Stromal cell of bone marrow (primary cell): ENCODE measurements around the gene PRKAG2.

Source experiments
- DNase-seq: peaks from one replicate; pipeline ENCODE4 v3.0.0-alpha.2; 2012; ENCODE audit warnings: low read depth

PRKAG2 gene

DNA sequence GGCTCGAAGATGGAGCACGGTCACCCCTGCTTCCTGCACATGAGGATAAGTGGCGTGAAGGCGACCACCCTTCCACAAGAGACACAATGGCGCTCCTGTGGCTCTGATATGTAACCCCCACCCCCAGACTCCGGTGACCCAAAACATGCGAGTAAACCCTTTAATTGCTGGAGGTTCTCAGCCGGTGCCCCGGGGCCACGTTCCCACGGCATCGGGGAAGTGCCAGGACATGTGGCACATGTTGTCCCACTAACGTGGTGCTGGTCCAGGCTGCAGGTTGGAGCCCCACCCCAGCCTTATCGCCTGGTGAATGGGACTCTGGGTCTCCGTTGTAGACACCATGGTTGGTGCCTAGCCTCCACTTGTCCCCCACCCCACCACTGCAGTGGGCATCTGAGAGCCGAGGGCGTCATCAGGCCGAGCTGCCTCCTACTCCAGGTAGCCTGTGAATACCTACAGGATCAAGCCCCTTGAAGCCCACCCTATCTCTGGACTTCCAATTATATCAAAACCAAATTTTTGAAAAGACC is 132.8 kb downstream of the PRKAG2 start:
- no peak for DNase-seq

- DNase-seq = no peak
These were observed 133.4 kb downstream of the PRKAG2 start for GRCh38 chr7:151743481-151743983.

DNA sequence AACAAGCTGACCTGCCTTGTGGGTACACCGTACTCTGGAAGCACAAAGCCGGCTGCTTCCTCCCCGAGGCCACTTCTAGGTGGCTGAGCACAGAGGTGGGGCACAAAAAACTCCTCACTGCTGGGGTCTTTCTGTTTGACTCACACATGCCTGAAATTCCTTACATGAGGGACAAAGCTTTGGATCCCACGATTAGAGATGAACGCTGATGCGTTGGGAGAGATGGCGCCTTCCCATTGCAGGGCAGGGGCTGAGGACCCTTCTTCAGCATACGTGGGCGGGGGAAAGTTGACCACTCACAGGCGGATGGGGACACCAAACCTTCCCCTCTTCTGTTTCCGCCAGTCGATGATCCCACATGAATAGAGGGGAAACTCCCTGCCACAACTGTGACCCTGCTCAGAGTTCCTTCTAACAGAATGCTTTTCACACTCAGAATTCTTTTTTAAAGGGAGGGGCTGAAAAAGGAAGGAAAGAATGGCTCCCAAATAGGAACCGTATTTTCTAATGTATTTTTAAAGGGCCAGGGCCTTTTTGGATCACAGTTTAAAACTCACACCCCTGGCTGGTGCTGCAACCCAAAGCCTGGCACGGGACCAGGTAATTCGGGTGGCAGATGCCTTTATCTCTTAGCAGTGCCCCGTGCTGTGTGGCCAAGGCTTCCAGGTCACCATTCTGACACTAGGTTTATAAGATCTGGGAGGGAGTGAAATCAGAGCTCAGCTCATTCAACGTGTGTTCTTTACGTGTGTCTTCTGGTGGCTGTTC is 134.0 kb downstream of the PRKAG2 start:
- DNase-seq = no peak

DNA sequence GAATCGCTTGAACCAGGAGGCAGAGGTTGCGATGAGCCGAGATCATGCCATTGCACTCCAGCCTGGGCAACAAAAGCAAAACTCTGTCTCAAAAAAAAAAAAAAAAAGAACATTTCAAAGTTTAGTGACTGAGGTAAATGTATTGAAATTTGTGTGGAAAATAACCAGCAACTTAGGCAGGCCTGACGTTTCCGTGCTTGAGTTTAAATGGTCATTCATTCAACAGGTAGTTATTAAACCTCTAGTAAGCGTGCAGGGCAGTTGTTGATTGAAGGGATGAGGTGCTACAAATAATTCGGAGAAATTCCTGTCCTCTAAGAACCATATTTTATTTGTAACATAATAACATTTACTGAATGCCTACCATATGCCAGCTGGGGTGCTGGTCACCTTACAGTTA is 135.3 kb downstream of the PRKAG2 start:
- DNase-seq = no peak

GRCh38 chr7:151740081-151740851 is 136.6 kb downstream of the PRKAG2 start:
- DNase-seq = no peak

- no peak for DNase-seq
These were observed 138.0 kb downstream of the PRKAG2 start for GRCh38 chr7:151738925-151739324.

DNA sequence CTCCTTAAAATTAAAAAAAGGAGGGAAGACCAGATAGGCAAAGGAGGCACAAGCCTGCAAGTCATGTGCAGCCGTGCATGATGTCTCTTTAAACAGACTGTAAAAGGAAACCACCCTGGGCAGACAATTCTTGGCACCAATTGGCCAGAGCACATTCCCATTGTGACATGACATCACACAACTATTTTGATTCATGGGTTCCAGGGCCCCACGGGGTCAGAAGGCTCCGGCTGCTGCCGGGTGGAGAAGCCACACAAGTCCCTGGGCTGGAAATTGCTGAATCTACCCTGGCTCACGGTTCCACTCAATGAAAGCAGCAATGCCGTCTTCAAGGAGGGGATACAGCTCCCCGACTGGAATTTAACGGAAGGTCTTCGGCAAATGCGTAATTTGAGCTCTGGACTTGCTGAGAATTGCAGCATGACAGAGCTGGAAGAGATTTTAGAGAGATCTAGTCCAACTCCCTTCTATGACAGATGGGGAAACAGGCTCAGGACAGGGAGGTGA is 140.5 kb downstream of the PRKAG2 start:
- peak; percentile 94 for DNase-seq

- DNase-seq = no peak
These were observed 141.0 kb downstream of the PRKAG2 start for GRCh38 chr7:151735851-151736402.

- DNase-seq = no peak
These were observed 141.6 kb downstream of the PRKAG2 start for GRCh38 chr7:151735186-151735850.

DNA sequence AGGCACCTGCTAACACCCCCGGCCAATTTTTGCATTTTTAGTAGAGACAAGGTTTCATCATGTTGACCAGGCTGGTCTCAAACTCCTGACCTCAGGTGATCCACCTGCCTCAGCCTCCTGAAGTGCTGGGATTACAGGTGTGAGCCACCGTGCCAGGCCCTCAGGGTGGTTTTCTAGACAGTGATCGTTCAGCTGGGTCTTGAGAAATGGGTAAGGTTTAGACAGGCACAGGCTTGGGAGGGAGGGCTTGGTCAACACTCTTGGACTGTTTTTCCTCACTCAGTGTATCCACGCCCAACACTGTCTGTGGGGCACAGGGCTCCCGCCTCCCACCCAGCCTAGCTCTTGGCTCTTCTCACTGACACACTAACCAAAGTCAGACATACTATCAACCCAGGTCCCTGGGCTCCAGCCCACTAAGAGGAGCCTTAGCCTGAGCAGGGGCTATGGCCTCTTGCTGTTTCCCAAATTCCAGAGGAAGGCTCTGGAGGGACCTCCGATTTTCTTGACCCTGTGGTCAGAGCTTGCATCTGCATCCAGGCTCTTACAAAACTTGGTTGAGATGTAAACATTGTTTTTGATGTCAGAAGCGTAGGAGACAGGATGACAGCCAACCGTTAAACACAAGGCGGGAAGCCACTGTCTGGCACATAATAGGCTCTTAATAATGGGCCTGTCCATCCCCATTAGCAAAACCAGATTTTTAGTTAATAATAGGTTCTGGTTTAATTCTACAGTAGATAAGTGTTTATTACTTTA is 143.9 kb downstream of the PRKAG2 start:
- no peak for DNase-seq

DNA sequence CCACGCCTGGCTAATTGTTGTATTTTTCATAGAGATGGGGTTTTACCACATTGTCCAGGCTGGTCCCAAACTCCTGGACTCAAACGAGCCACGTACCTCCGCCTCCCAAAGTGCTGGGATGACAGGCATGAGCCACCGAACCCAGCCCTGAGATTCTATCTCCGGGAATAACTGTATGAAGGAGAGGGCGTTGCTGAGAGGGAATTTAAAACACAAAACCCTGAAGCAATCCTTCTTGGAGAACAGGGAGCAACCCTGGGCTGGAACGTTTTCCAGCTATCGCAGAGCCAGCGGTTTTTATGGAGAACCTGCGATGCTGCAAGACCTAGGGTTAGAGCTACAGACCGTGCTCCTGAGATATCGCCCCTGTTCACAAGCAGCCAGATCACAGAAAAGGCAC is 144.6 kb downstream of the PRKAG2 start:
- DNase-seq = no peak

DNA sequence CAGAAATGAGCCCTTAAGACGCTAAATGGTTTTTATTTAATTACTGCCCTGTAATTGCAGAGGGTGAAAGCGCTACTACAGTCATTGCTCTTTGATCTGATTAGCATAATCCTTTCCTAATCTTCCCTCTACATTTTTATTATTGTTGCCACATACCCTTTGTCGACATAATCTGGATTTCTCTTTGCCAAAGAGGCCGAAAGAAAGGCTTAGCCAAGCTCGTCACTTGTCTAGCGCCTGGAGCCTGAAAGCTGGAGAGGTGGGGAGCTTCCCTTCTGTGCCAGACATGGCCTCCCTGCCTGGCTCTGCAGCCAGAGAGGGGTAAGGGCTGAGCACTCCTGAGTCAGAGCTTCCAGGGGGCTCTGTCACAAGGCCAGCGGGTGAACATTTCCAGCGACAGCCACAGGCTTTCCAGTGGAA is 145.9 kb downstream of the PRKAG2 start:
- no peak for DNase-seq

GRCh38 chr7:151730591-151730990 is 146.3 kb downstream of the PRKAG2 start:
- DNase-seq = no peak

GRCh38 chr7:151729521-151729921 is 147.4 kb downstream of the PRKAG2 start:
- DNase-seq = no peak

- DNase-seq = no peak
These were observed 148.2 kb downstream of the PRKAG2 start for GRCh38 chr7:151728746-151729145.

GRCh38 chr7:151728286-151728660 is 148.6 kb downstream of the PRKAG2 start:
- DNase-seq = no peak

DNA sequence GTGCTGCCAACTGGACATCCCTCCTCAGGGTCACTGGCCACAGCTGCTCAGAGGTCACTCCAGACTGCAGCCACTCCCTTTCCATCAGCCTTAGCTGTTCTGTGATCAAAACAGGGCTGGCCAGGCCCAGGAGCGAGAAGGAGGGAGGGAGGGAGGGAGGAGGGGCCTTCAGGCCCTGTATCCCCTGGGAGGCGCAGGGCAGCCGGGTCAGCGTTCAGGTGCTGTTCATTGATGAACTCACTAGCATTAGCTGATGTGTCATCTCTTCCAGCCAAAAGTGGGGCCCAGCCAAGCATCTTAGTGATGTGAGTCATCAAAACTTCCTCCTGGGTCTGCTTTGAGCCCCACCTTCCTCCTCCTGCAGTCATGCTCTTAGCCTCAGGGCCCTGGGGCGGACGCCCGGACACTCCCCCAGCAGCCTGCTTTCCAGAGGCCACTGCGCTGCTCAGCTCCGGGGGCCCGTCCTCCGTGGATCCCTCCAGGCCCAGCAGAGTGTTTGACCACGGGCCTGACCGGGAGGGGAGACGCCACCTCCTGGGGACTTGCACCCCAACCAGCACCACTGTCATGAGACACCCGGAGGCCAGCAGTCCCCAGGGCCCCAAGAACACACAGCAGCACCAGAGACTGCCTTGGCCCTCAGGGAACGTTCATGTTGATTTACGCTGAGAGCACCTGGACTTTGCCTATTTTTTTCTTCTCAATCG is 149.2 kb downstream of the PRKAG2 start:
- peak; percentile 92 for DNase-seq

- no peak for DNase-seq
These were observed 150.0 kb downstream of the PRKAG2 start for GRCh38 chr7:151726652-151727578.

DNA sequence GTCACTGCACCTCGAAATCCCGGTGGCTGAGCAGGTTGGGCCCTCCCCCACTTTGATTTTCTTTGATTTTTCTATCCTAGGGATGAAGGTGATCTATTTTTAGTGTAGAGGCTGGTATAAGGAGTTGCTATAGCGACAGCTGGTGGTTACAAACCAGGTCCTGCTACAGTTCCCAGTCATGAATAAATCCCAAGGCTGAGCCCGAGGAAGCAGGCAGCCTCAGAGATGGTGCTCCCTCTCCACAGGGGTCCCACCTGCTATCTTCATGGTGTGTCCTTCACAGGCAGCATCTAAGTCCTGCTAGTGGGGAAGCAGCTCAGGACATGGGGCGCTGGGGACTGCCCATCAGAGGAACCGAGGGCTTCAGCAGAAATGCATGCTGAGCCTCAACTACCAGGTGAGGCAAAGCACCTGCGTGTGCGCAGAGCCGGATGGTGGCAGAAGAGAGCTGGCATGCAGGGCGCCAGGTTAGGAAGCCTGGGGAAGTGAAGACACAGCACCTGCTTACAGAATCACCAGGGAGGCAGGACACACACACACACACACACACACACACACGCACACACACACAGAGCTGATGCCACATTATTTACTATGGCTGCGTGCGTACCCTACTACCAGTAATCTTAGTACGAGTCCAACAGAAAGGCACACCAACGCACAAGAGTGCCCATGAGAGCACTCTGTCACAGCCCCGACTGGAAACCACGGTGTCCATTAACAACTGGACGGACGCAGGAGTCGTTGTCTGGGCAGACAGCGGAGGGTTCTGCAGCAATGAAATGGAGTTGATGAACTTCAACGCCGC is 150.9 kb downstream of the PRKAG2 start:
- DNase-seq = no peak
